ENCODE data around the gene CAPN11.
A peak's percentile ranks its signal among the peaks of the same experiment; 100 is the strongest.
"Not testable (repeated sequence)": the region's sequence is repeated elsewhere in the genome, so short reads cannot be mapped to it uniquely, and the experiment has no call there.

The CAPN11 gene

GRCh38 chr6:44183783-44184182, 25.2 kb downstream of the CAPN11 start:
- no peak for DNase-seq

- not testable (repeated sequence) for DNase-seq
Observed at GRCh38 chr6:44185356-44185755, 26.7 kb downstream of the CAPN11 start.

GRCh38 chr6:44185953-44186634, 27.5 kb downstream of the CAPN11 start:
- peak in 2 of 6 experiments; percentile 7 to 34 for DNase-seq

- no peak for DNase-seq
Observed at GRCh38 chr6:44186635-44187025, 28.0 kb downstream of the CAPN11 start.

GRCh38 chr6:44188819-44189218, 30.2 kb downstream of the CAPN11 start:
- no peak for DNase-seq

GRCh38 chr6:44189257-44189656, 30.6 kb downstream of the CAPN11 start:
- no peak for DNase-seq

- no peak for DNase-seq
Observed at GRCh38 chr6:44190715-44191114, 32.1 kb downstream of the CAPN11 start.

GRCh38 chr6:44192428-44193041, 33.9 kb downstream of the CAPN11 start:
- no peak for DNase-seq

- DNase-seq, result no peak
Observed at GRCh38 chr6:44193307-44193910, 34.8 kb downstream of the CAPN11 start.

GRCh38 chr6:44194326-44194725, 35.7 kb downstream of the CAPN11 start:
- DNase-seq, result no peak

GRCh38 chr6:44196351-44196750, 37.7 kb downstream of the CAPN11 start:
- DNase-seq, result not testable (repeated sequence)

GRCh38 chr6:44198684-44199083, 40.1 kb downstream of the CAPN11 start:
- DNase-seq, result no peak

GRCh38 chr6:44199883-44200282, 41.3 kb downstream of the CAPN11 start:
- DNase-seq, result no peak

- no peak for DNase-seq
Observed at GRCh38 chr6:44201200-44201599, 42.6 kb downstream of the CAPN11 start.

GRCh38 chr6:44201638-44202303, 43.2 kb downstream of the CAPN11 start:
- DNase-seq, result no peak

GRCh38 chr6:44202332-44202971, 43.8 kb downstream of the CAPN11 start:
- no peak for DNase-seq

GRCh38 chr6:44202972-44203750, 44.5 kb downstream of the CAPN11 start:
- DNase-seq, result no peak

GRCh38 chr6:44203955-44204354, 45.3 kb downstream of the CAPN11 start:
- DNase-seq, result no peak

- no peak for DNase-seq
Observed at GRCh38 chr6:44207966-44208365, 49.3 kb downstream of the CAPN11 start.

GRCh38 chr6:44211284-44211683, 52.7 kb downstream of the CAPN11 start:
- no peak for DNase-seq

- no peak for DNase-seq
Observed at GRCh38 chr6:44214307-44214706, 55.7 kb downstream of the CAPN11 start.

- DNase-seq, result no peak
Observed at GRCh38 chr6:44216677-44217331, 58.2 kb downstream of the CAPN11 start, which contains the start of gene MYMX. Gene MYMX, plus strand, starts transcription at chr6:44216926. Its CDS starts 546 bp downstream, at chr6:44217472.

All from stimulated activated naive CD4-positive, alpha-beta T cell (primary cell).